ENCODE results near the gene CARMIL1.

The CARMIL1 gene

DNA sequence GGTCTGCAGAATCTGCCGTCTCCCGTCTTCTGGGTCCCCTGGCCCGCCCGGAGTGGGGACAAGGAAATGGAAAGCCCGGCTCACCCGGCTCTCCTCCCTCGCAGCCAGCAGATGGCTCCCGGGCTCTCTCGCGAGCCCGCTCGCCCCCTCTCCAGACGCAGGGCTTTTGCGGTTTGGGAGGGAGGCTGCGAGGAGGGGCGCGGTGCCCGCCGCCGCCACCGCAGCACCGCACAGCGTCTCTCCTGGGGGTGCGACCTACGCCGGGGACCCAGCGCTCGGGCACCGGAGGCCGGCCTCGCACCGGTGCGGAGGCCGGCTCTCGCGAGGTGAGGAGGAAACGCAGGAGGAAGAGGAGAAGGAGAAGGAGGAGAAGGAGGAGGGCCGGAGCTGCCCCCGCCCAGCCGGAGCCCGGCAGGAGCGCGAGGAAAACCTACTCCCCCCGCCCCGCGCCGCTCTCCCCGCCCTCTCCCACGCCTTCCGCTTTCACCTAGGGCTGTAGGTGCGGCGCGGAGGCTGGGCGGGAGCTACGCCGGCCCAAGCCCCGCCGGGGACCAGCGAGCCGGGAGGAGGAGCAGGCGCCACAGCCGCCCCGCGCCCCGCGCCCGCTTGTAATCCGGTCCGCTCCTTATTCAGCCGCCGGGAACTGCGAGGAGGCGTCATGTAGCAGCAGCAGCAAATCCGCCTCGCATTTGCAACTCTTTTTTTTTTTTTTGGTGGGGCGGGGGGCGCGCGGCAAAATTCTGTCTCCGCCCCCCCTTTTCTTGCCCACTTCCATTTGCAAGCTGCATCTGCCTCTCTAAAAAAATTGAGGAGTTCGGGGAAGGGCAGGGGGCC is at the start of gene CARMIL1:
CARMIL1 (plus strand) TSS at position 461 of the 834 bp plus-strand sequence. CDS start 422 bp downstream, outside the sequence.
- peak; percentile 74 for DNase-seq

DNA sequence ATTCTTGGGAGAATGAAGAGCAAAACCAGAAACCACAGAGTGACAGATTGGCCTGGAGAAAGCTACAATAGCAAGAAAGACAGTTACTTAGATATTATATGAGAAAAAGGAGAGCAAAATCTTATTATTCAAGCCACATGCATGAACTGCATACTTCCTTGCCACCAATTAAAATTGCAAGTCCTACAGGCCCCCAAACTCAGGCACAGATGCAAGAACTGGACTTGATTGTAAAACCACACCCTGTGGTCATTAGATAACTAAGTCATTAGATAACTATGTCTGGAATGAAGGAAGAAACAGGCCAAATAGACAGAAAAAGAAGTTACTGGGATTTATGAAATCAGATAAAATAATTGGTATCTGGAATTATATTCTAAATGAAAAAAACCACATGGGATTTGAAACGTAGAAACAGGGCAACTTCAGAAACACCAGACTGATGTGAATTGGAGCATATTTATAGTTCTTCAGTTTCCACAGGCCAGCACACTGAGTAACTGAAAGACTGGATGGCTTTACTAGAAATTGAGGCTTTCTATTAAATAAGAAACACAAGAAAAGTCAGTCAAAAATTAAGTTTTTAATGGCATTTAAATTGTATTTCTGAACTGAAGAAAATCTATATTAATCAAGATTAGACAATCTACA is 49.4 kb upstream of the CARMIL1 start:
- no peak for DNase-seq

DNA sequence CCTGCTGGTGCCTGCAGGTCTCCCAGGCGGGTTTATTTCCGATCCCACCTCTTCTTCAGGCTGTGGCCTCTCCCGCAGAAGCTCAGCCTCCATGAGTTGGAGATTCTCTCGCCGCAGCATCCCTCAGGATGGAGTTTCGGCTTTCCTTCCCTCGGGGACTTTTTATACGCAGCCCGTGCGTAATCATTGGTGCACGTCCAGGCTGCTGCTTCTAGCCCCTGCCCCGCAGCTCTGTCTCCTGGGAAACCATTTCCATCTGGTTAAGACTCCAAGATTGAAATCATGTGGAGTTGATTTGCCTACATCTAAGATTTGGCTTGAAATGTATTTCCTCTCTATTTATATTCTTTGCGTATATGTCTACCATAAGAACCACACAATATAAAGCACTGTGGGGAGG is 46.7 kb upstream of the CARMIL1 start:
- DNase-seq: no peak

DNA sequence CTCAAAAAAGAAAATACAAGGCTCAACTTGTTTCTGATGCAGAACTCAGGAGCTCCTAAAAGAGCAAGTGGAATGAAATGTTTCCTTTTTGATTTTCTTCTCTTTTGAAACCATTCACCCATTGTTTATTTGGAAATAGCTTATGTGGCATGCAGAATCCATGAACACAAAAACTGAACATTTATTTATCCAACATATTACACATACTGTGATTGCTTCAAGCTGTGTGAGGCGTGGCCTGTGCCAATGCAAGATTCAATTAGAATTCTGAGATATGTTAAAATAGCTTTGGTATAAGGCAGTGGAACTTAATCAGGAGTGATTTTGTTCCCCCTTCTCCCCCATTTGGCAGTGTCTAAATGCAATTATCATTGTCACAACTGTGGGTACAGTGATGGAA is 45.9 kb upstream of the CARMIL1 start:
- DNase-seq: no peak

DNA sequence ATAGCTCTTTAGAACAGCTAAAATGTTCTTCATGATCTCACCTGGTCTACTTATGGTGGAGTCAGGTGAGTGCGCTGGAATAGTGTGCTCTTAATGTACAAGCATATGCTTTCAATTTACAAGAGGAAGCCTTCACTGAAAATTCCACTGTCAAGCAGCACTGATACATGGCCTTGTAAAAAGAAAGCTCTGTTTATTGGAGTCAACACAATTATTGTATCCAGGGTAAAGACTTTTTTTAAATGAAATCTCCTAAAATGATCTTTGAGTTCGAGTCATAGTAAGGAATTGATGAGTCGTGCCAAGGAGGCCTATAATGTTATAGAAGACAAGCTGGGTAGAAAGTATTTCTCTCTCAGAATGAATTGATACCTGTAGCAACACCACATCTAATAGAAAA is 41.6 kb upstream of the CARMIL1 start:
- DNase-seq: no peak

DNA sequence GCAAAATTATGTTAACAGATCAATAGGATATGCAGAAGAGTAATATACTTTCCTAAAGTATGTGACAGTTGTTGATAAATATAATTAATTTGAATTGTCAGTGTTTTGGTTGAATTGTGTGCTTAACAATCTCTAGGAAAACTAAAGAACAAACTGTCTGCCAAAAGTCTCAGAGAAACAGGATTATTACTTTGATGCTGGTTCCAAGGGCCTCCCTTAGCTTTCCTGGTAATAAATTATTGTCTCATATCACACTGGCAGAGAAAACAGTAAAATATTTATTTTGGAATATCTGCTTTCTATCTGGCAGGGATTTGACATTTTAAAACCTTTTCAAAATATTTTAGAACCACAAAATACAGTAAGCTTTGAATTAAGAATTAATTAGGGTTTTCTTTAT is 40.1 kb upstream of the CARMIL1 start:
- DNase-seq: no peak

DNA sequence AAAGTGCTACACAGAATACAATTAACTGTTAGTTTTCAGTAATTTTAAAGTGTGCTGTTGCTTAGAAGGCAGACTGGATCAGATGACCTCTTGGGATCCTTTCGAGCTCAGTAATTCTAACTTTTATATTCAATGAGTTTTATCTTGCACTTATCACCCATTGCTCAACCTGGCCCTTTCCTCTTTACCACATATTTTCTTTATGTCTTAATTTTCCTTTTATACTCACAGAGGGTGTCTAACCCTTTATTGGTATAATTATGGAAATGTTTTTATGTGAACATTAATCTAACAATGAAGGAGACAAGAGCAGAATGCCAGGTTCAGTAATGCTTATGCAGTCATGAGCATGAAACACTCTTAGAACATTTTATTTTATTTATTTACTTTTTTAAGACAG is 39.7 kb upstream of the CARMIL1 start:
- no peak for DNase-seq

DNA sequence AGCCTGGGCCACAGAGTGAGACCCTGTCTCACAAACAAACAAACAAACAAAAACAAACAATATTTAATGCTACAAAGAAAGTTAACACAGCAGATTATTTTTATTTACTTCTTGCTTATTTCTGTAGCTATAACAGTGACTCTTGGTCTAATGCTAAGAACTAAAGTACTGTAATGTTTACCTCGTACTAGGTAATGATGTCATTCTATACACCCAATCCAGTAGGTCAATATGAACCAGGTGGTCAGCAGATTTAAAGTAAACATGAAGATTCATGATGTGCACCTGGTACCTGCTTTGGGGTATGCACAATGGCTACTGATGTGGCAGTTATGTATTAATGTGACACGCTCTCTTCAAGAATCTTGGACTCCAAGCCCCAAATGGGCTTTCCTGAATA is 36.6 kb upstream of the CARMIL1 start:
- no peak for DNase-seq

DNA sequence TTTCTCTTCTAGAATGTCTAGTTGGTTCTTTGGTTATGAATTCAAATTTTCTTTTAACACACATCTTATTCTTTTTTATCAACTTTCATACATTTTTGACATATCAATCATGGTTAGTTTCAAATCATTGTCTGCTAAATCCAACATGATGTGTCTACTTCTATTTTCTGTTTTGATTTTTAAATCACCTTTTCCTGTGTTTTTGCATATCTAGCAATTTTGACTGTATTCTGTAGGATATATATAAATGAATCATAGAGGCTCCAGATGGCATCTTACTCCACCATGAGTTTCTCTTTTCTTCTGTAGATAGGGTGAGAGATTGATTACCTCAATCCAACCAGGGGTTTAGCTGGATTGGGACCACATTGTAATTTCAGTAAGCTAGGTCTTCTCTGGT is 34.3 kb upstream of the CARMIL1 start:
- no peak for DNase-seq

DNA sequence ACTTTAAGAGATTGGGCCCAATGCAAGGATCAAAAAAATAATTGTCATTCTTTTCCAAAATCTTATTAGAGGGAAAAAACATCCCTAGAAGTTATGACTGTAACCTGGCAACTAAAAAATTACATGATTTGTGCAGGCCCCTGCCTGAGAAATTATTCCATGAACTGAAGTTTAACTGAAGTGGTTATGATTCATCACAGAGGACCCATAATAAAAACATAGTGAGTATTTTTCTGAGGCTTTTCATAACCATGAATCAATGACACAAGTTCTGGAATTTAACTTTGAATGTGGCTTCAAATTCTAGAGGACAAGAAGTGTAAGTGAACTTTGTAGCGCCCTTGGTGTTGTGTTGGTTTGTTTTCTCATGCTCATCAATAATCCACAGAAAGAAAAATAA is 31.1 kb upstream of the CARMIL1 start:
- DNase-seq: no peak

DNA sequence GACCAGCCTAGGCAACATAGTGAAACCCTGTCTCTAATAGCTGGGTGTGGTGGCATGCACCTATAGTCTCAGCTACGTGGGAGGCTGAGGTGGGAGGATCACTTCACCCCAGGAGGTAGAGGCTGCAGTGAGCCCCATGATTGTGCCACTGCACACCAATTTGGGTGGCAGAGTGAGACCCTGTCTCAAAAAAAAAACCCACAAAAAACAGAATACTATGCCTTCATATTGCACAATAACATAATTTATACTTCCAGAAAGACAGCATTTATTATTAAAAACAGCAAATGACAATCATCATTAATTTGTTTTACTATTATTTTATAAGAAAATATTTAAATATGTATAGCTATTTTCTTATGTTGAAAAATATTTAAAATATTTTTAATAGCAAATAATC is 30.0 kb upstream of the CARMIL1 start:
- no peak for DNase-seq

DNA sequence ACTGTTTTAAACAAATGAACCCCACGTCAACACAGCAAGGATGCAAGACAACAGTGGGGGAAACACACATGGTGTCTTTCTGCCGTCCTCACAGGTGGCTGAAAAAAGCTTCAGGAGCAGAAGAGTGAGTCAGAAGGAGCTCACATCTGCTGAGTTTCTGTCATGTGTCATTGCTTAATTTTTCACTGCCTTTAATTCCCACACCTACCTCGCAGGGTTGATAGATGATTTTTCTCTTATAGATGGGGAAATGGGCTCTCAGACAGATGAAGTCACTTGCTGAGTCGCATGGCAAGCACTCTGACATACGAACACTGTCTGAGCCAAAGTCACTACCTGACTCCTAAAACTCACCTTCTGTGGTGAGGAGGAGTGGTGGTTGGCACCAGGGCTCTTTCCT is 28.3 kb upstream of the CARMIL1 start:
- no peak for DNase-seq

DNA sequence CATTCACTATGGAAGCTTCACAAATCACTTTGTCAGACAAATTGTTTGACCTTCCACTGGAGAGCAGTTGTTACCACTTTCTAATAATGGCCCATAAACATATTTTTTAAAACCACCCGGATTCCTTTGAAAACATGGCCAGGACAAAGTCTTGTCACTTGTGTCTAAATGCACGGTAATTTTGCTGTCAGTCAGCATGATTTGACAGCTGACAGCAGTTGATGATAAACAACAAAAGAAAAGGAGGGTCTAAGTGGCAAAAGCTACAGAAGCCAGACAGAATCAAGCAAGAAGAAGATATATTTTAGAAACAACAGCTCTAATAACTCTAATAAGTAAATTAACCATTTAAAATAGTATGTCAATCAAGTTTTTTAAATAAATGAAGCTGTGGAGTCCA is 27.7 kb upstream of the CARMIL1 start:
- DNase-seq: no peak

DNA sequence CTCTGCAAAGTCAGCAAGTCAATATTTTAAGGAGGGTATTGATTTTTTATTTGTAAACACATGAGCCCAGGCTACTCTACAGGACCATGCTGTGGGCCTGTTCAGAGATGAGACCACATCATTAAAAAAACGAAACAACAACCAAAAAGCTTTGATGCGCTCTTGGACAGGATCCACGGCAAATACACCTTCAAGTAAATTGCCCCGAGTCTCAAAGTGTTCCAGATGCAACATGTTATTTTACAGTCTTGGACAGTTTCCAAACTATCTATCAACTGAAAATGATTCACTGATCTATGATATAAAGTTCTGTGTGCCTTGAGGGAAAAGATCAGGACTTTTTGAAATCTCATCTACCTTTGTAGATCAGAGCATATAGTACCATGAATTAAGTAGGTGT is 25.8 kb upstream of the CARMIL1 start:
- no peak for DNase-seq

DNA sequence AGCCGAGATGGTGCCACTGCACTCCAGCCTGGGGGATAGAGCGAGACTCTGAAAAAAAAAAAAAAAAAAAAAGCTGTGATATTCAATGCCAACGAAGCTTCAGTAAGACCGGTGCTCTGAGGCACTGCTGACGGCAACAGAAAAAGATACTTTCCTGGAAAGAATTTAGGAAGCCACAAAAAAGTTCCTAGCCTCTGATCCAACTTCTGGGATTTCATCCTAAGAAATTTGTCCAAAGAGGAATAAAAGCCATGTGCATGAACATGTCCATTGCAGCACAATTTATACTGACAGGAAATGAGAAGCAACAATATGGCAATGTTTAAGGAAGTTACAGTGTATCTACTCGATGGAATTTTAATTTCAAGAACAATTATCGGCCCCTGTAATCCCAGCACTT is 24.5 kb upstream of the CARMIL1 start:
- no peak for DNase-seq

DNA sequence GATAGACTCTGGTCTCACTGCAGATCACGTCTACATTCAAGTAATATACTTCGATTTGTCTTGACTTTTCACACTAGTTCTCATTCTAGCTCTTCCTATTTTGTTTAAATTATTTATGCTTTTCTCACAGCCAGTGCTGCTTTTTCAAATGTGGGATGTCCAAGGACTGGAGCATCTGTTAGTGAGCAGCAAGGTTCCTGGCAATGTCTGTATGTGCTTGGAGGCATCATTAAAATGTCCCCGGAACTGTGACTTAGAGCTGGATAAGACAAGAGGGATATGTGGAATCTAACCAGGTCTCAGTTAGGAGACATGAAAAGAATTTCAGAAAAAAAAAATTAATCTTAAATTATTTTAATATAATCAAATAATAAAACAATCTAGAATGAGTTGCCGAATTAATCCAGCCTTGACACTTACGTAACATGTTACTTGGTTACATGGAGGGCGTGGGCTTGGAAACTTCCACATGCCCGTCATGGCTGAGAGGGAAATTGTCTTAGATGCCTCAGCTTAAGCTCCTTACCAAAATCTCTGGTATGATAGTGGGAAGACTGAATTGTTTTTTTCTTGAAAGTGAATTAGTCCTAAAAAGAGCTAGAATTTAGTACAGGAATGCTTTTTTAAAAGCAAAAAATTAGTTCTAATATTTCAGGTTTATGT is 21.4 kb upstream of the CARMIL1 start:
- no peak for DNase-seq

DNA sequence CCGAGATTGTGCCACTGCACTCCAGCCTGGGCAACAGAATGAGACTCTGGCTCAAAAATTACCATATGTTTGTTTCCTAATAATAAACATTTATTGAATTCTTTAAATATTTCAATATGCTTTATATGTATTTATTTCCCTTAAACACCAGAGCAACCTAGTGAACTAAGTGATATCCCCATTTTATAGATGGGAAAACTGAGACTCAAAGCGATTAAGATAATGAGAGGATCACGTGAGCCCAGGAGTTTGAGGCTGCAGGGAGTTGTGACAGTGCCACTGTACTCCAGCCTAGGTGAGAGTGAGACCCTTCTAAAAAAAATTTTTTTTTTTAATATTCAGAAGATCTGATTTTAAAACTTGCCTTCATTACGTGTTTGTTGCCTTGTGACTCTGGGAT is 19.4 kb upstream of the CARMIL1 start:
- DNase-seq: no peak

DNA sequence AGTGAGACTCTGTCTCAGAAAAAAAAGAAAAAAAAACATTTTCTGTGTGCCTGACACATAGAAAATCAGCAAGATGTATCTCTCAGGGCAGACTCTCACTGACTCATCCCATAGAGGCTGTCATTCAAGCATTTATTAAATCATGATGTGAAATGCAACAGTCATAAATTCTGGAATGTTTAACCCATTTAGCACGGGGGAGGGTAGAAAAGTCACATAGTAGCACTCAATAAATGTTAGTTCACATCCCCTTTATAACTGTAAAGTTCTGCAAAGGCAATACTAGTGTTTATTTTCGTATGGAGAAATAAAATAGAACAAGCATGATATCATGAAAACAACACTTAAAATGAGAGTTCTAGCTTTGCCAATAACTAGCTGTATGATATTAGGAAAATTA is 15.5 kb upstream of the CARMIL1 start:
- no peak for DNase-seq

DNA sequence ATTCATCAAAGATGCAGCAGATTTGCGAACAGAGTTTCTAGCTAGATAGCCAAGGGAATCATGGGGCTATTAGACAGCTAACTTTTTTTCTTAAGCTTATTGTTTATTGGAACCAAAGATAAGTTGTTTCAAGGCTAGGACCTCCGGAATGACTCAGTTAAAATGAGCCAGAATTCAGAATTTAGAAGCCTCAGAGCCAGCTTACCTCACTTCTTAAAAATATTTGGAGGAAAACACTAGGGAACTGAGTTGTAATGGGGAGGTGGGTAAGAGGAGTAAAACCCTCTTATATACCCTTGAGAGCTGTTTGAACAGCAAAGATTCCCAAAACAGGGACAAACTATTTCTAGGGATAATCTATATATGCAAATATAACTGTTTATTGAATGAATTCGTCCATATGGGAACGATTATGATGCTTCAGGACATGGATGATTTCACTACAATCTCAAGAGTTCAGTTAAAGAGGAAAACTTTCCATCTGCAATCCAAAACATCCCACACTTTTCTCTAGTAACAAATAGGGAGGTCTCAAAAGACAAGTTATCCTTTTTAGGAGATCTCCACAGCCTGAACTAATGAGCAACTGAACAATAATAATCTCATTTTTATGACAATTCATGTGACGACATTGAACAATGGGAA is 12.6 kb upstream of the CARMIL1 start:
- DNase-seq: no peak

DNA sequence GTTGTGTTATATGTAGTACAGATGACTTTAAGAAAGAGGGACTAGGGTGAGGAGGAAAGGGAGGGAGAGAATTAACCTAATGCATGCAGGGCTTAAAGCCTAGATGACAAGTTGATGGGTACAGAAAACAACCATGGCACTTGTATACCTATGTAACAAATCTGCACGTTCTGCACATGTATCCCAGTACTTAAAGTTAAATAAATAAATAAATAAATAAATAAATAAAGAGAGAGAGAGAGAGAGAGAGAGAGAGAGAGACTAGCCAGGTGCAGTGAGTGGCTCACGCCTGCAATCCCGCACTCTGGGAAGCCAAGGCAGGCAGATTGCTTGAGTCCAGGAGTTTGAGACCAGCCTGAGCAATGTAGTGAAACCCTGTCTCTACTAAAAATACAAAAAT is 11.5 kb upstream of the CARMIL1 start:
- DNase-seq: no peak

DNA sequence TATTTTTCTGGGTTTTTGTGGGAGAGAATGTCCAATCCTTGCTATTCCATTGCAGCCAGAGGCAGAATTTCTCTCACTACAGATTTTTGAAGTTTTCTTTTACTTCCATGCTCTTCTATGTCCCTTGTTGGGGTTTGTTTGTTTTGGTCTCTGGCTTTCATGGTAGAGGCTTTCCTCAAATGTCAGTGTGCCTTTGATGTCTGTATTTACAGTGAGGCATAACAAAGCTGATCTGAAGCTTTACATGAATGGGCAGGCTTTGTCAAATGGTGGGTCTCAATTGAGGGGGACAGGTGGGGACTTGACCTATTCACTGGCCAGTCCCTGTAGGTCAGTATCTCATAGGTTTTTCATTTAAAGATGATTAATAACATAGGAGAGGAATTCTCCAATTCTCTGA is 8.6 kb upstream of the CARMIL1 start:
- no peak for DNase-seq

DNA sequence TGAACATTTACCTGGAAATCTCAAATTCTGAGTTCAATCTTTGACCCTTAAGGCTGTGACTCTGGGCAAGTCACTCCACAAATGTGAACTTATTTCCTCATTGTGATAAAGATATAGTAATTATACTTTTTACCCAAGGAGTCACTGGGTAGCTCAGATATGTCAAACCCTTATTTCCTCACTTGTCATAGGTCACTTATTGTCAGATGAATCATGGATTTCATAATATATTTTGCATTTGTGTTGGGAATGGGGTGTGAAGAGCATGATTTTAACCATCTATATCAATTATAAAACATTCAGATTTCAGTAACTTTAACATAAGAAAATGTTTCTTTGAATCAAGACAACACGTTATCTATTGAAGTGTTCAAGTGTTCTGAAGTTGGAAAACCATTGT is 3.7 kb upstream of the CARMIL1 start:
- no peak for DNase-seq

DNA sequence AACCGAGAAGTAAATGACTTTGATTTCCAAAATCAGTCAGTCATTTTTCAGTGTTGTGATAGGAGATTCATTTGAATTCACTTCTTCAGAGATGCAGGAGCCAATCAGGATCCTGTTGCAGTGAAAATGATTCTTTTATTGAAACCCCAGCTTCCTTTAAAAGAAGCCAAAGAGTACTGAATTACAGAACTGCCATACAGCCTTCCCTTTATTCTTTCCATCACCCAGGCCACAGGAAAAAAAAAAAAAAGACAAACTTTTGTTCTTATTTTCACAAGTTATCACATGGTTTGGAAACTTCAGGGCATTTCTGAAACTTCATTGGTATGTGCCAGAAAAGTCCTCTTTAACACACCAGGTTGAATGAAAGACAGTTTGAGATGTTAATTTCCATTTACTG is 1.8 kb upstream of the CARMIL1 start:
- no peak for DNase-seq

DNA sequence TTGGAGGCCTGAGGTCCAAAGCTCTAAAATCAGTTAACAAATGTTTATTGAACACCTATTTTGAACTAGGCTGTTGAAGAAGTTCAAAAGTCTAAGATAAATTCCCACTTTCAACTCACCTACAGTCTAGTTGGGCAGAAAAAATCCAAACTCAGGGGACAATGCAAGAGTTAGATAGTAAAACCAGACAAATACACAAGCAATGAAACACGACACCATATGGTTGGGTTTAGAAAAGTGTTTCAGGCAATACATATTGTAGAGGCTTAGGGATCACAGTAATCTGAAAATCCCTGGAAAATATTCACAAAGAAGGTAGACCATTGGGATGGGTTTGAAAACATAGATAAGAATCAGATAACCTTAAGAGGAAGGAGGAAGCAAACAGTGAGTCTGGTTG is 1.3 kb upstream of the CARMIL1 start:
- DNase-seq: no peak
